ENCODE data around the gene TRAF3.

Gene TRAF3

DNA sequence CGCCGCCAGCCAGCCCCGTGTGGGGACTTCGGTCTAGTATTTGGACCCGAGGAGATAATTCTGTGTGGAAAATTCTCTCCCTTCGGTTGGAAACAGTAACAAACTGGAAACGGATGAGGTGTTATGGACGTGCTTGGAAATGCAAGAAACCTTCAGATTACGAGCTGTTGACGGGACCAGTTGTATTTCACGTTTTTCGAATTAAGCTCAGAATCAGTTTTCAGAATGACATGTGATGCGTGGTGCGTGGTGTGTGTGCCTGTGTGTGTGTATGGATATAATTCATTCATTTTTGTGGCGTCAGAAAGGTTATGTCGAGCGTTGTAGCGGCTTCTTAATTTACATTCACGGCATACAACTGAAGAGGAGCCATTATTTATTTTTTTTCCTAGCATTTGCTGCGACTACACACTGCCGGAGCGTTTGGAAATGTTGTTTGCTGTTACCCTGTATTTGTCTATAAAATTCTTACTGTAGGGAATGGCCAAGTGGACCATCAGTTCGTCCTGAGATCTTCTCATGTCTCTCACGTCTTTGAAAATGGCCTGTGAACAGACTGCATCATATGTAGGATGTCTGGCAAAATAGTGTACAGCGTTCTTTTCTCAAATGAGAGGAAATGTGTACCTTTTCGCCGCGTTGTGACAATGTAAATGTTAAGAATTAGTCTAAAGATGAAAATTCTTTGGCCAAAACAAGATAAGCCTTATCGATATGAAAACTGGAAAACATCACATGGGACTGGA is 1.3 kb downstream of the TRAF3 start:
- DNase-seq = no peak

DNA sequence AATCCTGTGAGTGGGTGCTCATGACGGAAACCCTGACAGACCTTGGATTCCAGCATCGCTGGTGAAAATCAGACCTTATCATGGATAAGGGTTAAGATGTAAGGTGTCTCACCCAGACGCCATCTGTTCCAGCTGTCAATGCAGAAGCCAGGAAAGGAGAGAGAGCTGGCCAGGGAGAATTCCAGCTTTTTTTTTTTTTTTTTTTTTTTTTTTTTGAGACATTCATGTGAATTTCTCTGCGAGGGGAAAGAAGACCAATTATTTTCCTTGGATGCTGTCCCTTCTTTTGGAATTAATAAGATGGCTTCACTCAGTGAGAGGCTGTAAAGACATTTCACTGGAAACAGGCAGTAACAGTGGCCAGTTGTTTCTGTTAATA is 1.8 kb downstream of the TRAF3 start:
- no peak for DNase-seq

DNA sequence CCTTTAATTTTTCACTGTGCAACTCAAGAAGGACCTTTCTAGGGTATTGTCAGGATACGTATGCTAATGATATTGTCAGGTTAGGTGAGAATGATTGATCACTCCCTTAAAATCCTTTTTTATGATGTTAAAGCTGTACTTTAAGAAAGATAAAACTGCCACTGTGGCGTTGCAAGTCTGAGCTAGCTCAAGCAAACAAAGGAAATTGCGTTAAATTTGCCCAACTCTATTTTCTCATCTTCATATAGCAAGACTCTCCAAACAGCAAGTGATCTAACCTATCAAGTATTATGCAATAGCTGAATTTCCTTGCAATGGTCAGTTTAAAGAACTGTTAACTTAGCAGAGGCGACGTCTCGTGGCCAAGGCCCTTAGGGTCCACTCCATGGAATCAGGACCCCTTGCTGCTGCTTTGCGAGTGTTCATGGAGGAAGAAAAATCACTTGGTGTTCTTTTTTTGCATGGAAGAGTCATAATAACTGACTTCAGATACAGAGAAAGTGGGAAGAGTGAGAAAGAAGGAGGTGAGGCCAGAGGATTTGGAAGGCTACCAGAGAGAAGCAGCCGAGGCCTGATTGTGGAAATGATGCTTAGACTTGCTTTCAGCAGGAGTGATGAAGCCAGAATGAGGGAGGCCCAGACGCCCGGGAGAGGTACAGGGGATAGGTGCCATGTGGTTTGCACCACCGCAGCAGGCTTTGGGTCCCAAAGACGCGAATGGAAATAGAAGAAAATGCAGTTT is 2.5 kb downstream of the TRAF3 start:
- no peak for DNase-seq

DNA sequence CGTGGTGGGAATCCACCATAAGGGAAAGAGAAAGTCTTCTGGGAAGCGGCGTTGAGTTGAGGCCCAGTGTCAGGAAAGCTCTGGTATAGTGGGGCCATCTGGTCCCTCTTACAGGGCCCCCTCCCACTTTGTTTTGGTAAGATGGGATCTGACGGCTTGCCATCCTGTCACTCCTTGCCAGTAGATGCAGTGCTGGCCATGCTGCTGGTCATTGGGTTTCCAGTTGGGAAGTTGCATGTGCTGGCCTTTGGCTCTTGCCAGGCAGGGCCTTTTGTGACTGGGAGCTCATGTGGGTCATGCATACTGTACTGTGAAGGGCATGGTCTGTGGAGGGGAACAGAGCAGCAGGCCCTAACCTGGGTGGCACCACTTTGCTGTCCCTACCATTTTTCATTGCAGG is 3.8 kb downstream of the TRAF3 start:
- no peak for DNase-seq

DNA sequence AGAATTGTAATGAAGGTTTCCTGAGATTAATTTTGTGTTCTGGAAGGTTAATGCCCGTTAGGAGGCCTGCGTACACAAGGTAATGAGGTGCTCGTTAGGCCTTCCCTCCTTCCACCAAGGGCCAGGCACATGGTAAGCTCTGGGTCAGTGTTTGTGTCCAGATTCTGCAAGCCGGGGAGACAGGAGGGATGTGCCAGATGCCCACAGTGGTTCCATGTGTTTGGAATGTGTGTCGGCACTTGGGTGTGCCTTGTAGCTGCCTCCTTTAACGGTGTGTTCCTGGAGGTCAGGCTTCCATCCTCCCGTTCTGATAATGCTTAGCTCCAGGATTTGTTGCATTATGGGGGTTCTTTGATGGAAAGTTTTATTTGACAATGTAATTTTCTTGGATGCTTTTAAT is 5.7 kb downstream of the TRAF3 start:
- no peak for DNase-seq

DNA sequence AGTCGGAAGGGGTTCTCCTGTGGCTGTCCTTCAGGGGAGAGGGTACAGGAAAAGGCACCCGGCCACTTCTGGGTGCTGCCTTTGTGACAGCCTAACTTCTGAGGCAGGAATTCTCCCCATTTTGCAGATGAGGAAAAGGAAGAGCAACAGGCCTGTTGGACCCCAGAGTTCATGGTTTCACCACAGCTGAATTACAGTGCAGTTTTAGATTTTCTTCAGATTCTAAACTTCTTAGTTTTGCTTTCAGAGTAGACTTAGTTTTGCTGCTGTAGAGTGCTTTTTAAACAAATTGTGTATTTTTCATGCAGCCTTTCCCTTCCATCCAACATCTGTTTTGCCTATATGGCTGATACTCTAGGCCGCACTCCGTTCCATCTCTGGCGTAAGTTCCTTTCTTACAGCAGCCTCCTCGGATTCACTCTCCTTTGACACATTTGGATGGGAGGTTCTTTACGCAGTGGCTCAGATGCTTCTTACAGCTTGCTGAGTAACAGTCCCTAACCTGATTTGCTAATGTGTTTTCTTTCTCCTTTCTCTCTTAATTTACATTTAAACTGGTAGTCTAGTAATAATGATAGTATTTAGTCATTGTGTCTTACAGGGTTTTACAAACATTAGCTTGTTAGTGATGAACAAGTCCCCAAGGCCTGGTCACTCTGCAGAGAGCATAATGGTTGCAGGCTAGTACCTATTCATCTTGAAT is 7.8 kb downstream of the TRAF3 start:
- no peak for DNase-seq

DNA sequence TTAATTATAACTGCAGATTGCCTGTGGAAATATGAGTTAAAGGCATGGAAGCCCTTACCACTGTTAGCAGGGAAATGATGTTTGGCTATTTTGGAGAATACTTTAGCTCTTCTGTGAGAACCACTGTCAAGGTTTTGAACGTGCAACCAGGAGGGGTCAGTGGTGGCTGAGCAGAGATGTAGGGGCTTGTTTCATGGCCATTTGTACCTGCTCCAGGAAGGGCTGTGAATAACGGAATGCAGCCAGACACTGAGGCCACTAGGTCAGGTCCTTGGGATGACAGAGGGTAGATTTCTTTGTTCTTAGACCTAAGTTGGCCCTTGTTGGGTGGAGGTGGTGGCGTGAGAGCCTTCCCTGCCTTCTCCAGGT is 8.3 kb downstream of the TRAF3 start:
- no peak for DNase-seq

DNA sequence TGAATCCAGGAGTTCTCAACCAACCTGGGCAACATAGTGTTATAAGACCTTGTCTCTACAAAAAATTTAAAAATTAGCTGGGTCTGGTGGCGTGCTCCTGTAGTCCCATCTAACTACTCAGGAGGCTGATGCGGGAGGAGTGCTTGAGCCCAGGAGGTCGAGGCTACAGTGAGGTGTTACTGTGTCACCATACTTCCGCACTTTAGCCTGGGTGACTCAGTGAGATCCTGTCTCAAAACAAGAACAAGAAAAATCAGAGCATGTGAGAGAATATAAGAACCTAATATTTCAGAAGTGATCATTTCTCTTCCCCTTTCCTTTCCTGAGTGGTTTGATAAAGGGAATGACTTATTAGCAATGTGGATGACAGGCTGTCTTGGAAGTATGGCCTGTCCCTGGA is 9.5 kb downstream of the TRAF3 start:
- DNase-seq = no peak

DNA sequence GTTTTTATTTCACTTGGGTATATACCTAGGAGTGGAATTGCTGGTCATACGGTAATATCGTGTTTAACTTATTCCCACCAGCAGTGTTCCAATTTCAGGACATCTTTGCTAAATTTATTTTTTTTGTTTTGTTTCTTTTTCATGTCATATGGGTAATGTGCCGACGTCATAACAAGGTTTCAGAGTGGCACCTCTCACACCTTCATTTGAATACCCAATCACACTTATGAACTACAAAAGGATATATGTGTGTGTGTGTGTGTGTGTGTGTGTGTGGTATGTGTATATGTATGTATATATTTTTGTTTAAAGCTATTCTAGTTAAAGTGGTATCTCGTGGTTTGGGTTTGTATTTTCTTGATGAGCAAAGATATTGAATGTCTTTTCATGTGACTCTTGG is 12.1 kb downstream of the TRAF3 start:
- DNase-seq = no peak

DNA sequence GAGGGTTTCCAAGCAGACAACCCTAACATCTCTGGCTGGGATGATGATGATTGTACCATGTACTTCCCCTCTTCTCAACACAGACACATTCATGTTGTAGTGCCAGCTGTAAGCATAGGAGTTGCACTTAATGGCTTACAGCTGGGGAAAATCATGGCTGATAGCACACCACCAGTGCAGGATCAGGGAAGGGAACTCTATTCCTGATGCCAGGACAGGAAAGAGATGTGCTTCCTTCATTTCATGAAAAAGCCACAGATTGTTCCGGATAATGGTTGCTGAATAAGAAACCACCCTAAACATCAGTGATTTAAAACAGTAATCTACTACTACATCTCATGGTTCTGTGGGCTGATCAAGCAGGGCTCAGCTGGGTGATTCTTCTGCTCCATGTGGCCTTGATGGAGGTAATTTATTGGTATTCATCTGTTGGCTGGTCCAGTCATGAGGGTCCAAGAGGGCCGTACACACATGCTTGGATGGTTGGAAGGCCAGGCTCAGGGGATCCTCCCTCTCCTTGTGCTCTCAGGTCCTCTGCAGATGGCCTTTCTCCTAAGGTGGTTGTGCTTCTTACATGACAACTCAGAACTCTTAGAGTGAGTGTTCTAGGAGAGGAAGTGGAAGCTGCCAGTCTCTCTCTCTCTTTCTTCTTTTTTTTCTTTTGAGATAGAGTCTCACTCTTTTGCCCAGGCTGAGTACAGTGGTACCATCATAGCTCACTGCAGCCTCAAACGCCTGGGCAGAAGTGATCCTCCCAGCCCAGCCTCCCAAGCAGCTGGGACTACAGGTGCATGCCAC is 16.5 kb downstream of the TRAF3 start:
- DNase-seq = no peak

DNA sequence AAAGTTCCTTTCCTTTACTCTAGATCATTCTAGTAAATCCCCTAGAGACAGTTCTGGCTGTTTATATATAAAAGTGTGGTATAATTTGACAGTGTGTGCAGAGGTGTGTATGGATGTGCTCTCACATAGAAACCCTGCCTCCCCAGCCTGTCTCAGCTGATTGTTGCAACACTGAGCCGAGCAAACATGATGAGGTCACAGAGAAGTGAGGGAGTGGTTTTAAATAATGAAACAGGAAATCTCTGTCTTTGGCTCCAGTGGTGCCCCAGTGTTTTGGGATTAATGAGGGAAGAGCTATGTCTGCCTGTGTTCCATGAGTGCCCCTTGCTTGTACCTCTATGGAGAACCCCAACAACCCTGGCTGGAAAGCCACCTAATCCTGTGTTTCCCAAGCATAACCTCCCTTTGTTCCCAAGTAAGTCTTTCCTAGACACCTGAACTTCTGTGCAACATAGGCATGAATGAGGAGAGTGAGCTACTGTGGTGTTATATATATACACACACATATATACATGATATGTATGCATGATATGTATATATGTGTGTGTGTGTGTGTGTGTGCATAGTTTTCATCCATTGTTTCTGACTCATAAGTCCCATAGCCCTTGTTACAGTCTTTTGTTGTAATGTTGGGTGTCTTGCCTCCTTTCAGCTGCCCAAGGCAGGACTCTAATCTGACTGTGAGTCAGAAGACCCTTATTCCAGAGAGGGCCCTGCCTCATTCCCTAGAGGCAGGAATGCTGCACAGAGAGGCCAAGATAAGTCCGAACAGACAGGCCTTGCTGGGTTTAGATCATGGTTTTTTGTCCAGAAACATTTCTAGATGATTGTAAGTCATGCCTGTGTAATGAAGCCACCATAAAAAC is 18.0 kb downstream of the TRAF3 start:
- DNase-seq = peak; percentile 19

DNA sequence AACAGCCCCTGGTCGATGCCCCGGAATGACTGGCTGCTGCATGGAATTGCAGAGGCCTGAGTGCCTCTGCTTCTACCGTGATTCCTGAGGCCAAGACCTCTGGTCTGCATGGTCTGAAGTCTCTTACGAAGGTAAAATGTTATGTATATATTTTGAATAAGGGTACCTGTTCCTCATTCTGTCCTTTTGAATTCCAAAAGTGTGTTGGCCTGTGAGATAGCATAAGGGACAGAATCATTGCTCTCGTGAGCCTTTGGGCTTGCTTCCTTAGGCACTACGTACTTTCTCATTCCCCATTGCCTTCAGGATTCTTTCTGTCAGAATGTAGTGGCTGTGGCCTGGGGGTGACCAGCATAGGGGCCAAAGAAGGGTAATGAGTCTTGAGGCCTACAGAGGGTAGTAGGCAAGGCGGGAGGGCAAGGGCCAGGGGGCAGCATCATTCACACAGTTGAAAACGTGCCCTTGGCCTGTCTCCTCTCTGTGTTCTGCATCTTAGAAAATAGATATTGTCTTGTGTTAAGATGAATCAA is 19.5 kb downstream of the TRAF3 start:
- no peak for DNase-seq

DNA sequence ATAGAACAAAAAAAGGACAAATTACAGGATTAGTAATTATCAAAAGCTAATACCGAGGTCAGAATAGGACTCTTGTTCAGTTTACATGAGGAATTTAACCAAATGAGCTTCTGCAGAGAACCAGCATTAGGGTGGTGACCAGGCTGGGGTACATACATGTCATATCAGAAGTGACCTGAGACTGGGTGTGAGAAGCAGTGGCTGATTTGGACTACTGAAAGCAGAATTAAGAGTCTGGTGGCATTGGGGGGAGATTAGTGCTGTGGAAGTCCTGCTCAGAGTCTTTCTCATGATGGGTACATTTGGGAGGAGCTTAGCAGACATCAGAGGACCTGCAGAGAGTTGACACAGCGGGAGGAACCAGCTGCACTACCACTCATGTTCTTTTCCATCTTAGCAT is 21.7 kb downstream of the TRAF3 start:
- DNase-seq = no peak

DNA sequence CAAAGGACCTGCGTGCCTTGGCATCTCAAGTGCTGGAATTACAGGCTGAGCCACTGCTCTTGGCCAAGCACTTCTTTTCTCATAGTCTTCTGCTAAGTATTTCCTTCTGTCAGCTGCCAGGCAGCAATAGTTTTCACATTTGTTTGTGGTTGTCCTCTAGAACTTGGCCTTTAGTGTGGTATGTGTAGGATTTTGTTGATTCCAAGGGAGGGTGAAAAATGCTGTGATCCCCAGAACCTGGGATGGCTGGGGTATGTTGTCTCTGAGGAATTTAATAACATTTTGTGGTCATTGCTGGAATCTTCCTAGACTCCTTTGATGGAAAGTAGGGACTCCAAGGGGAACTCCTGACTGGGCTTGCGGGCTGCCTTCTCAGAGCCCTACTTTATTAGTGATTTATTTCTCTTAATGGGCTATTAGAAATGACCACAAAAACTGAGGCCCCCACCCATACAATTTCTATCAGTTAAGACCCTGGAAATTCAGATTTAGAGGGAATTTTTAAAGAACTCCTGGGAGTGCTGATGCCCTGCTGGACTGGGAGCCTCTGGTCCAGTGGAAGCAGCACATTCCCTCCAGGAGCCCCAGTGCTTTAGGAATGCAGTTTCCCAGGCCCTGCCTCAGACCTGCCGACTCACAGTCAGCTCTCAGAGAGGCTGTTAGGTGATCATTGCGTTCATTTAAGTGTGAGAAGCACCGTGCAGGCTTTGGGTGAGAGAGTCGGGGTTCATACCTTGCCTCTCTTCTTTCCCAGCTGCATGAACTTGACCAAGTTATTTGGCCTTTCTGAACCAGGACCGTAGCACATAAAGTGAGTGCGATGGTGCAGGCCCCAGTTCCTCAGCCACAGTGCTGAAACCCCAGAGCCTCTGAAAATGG is 22.7 kb downstream of the TRAF3 start:
- no peak for DNase-seq

DNA sequence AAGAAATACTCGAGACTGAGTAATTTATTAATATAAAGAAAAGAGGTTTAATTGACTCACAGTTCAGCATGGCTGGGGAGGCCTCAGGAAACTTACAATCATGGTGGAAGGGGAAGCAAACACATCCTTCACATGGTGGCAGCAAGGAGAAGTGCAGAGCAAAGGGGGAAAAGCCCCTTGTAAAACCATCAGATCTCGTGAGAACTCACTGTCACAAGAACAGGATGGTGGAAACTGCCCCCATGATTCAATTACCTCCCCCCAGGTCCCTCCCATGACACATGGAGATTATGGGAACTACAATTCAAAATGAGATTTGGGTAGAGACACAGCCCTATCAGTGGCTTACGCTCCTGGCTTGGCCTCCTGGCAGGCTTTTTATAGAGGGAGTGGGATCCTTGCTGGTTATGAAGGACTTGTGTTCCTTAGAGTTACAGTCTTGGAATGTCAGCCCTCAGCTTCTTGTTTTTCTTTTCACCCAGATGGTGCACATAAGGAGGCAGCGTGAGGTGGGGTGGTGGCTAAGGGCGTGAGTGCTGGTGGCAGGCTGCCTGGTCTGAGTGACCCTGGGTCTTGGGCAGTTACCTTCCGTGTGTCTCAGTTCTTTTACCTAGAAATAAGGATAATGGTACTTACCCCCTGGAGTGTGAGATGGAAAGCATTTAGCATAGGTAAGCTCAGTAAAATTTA is 25.7 kb downstream of the TRAF3 start:
- DNase-seq = no peak

DNA sequence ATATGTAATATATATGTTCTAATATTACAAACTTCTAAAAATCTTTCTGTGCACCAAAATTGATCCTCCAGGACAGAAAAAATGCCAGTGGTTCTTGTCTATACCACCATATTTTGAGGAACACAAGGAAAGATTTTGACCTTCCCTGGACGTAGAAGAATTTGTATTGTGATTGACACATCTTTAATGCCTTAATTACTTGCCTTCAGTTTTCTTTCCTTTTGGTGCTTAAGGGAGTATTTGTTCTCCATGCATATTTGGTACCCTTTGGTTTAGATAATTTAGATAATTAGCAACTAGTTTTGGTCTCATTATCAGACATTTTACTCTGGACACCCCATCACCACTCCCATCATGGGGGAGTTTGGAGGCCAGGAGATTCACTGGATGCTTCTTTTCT is 27.6 kb downstream of the TRAF3 start:
- DNase-seq = no peak

DNA sequence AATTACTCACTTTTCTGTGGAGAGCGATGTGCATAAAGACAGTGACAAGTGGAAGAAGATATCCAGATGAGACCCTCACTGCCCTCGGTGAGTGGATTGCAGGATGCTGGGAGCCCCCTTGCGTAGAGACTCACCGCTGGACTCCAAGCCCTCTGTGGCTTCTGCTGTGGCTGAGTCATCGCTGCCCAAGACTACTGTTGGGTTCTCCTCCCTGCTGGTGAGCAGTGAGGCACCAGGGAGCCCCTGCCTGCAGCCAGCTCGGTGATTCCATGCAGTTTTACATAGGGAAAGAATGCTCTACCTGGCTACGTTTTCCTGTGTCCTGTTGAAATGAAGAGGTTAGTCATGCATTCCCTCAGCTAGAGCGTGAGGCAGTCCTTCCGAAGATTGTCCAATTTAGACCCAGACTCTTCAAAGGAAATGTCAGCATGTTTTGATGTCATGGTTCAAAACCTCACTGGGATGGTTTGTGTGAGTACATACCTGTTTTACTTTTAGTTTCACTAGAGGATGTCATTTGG is 28.2 kb downstream of the TRAF3 start:
- DNase-seq = no peak

DNA sequence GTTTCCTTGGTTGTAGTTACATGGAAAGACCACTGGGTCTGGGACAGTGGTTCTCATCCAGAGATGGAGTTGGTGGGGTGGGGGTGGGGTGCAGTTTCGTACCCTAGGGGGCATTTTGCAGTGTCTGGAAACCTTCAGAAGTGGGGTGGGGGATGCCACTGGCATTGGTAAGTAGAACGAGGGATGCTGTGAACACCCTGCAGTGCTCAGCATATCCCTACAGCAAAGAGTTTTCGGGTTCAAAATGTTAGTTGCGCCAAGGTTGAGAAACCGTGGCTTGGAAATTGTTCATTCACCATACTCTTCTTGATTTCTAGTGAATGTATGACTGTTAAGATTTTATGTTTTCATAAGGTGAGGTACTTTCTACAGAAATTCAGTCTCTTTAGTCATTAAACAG is 28.7 kb downstream of the TRAF3 start:
- DNase-seq = no peak

DNA sequence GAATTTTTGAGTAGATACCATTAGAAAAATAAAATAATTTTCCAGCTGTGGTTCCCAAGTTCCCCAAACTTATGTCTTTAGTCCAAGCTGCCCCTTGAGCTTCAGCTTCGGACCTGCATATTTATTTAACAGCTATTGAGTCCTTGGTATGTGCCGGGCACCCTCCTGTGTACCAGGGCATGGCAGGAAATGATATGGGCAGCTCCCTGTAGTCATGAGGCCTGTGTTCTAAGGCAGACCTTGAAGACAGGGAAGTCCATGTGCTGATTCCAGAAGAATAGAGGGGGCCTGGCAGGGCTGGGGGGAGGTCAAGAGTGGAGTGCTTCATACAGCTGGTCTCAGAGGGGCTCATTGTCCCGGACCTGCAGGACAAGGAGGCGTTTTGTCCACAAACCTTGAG is 29.2 kb downstream of the TRAF3 start:
- no peak for DNase-seq

DNA sequence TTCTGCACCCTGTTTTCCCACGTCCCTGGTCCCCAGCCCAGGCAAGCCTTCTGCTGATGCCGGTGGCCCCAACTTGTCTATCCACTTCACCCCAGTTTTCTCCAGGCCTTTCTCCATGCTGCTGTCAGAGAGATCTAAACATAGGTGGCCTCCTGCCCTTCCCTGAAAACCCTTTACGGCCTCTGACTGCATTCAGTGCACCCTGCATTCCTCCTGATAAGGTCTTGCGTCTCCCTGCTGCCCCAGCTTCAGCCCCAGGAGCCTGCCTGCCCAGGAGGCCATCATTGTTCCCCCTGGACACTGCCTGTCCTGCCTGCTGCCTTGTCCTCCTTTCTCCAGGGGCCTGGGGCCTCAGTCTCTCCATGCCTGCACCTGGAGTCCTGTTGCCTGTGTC is 29.8 kb downstream of the TRAF3 start:
- DNase-seq = no peak
